C4-2B (cell line): ENCODE data around the gene CHTF18.

ENCODE experiments used
- H3K27ac ChIP-seq: fragments of 450-650 bp; 2 replicates; pipeline ENCODE4 v1.5.1; 2017
- CTCF ChIP-seq: fragments of 450-650 bp; conservative IDR thresholded peaks from 2 replicates; pipeline ENCODE4 v1.5.1; 2017; ENCODE audit warnings: mild to moderate bottlenecking
- ZFX ChIP-seq: fragments of 450-650 bp; IDR thresholded peaks from 2 replicates; pipeline ENCODE4 v1.6.1; 2017

The CHTF18 gene

DNA sequence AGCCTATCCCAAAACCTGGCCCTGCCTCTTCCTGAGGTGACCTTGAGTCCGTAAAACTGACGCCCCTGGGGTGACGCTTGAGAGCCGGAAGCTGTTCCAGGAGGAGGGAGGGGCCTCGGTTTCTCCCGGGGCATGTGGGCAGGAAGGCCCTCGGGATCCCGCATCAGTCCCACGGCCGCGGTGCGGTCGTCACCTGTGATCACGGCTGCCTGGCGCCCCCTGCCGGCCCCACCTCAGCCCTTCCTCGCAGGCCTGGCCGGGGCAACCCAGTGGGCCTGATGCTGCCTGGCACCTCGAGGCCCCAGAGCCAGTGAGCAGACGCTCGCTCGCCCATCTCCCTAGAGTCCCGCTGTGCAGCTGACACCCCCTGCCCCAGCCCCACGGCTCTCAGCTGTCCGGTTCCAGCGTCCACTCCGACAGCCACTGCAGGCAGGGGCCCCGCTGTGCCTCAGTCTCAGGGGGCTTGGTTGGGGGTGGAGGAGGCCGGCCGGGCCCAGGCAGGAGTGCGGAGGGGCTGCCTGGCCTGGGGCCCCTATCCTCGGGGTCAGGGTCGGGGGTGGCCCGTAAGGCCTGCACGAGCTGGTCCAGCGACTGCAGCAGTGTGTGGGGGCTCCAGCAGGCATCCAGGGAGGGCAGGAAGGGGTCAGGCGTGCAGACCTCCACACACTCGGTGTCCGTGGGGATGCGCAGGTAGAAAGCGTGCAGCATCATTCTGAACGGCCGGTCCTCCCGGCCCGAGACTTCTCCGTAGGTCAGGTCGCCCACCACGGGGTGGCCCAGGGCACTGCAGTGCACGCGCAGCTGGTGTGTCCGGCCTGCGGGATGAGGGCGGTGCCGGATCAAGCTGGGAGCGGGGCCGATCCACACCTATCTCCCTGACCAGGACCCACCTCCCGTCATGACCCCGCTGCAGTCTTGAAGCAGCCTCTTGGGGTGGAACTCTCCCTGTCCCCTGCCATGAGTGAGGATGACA, 2.6 kb upstream of the CHTF18 start:
- H3K27ac ChIP-seq = no peak overlapping the region
- TF ChIP-seq ZFX (no peak), CTCF (peak; percentile 89)

GRCh38 chr16:787321-787966, 976 bp upstream of the CHTF18 start:
- no peak for TF ChIP-seq ZFX
- TF ChIP-seq CTCF = no peak
- H3K27ac ChIP-seq = peak overlapping the region; percentile 87

GRCh38 chr16:787978-788398, 432 bp upstream of the CHTF18 start, which contains the start of gene RPUSD1:
TSS of gene RPUSD1 (minus strand) at chr16:788381. CDS start at chr16:787737, 644 bp downstream.
- H3K27ac ChIP-seq = peak within 1 kb of the TSS; percentile 87
- TF ChIP-seq ZFX = peak; percentile 80; the same call in 1 of the 2 replicates
- TF ChIP-seq CTCF = no peak

DNA sequence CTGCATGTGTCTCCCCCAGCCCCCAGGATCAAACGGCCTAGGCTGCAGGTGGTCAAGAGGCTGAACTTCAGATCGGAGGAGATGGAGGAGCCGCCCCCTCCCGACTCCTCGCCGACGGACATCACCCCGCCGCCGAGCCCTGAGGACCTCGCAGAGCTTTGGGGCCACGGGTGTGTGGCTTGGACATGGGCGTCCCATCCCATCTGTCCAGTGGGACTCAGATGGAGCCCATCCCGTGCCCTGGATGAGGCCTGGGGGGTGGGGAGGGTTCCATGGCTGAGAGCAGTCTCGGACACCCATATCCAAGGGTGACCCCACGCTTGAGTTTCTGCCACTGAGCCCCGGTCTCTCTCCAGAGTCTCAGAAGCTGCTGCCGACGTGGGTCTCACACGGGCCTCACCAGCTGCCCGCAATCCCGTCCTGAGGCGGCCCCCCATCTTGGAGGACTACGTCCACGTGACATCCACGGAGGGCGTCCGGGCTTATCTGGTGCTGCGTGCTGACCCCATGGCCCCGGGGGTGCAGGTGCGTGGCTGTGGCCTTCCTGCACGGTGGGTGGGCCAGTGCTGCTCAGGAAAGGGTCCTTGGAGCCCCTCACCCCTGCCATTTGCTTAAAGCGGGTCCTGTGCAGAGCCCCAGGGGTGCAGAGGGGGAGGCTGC, 901 bp downstream of the CHTF18 start:
- no peak for TF ChIP-seq CTCF
- no peak for TF ChIP-seq ZFX
- H3K27ac ChIP-seq = peak overlapping the region; percentile 87

- no peak for TF ChIP-seq CTCF
- TF ChIP-seq ZFX = no peak
- peak overlapping the region; percentile 87; the same call in 1 of the 2 replicates for H3K27ac ChIP-seq
These were observed 1.7 kb downstream of the CHTF18 start for GRCh38 chr16:790086-790485.

GRCh38 chr16:791131-791530, 2.7 kb downstream of the CHTF18 start:
- no peak overlapping the region for H3K27ac ChIP-seq
- no peak for TF ChIP-seq CTCF
- no peak for TF ChIP-seq ZFX
